BLaER1 treated with 17β-estradiol and CSF1 and Interleukin-3, amounts not matched to agents 10 nM and 100 nM (cell line): Measurements from ENCODE around the gene SPEG.
A peak's percentile ranks its signal among the peaks of the same experiment; 100 is the strongest.
"Not testable (repeated sequence)": the region's sequence is repeated elsewhere in the genome, so short reads cannot be mapped to it uniquely, and the experiment has no call there.

Experiments
- H3K27ac ChIP-seq, 11 experiments: shearing (Covaris generic); formaldehyde crosslinking; 2 replicates each; pipeline ENCODE4 v1.8.1; 2022
- H3K27me3 ChIP-seq, 11 experiments: shearing (Covaris generic); formaldehyde crosslinking; 2 replicates each; pipeline ENCODE4 v1.8.1; 2022
- H3K36me3 ChIP-seq, 11 experiments: shearing (Covaris generic); formaldehyde crosslinking; 2 replicates each; pipeline ENCODE4 v1.8.1; 2022
- H3K4me1 ChIP-seq, 10 experiments: shearing (Covaris generic); formaldehyde crosslinking; 2 replicates each; pipeline ENCODE4 v1.8.1; 2022
- H3K4me2 ChIP-seq, 11 experiments: shearing (Covaris generic); formaldehyde crosslinking; 2 replicates each; pipeline ENCODE4 v1.8.1; 2022
- H3K4me3 ChIP-seq, 10 experiments: shearing (Covaris generic); formaldehyde crosslinking; 2 replicates each; pipeline ENCODE4 v1.8.1; 2022
- H3K9ac ChIP-seq, 11 experiments: shearing (Covaris generic); formaldehyde crosslinking; 2 replicates each; pipeline ENCODE4 v1.8.1; 2022
- H3K9me3 ChIP-seq, 11 experiments: shearing (Covaris generic); formaldehyde crosslinking; replicated peaks in 1 of 11; 2 replicates each; pipeline ENCODE4 v1.8.1; 2022
- H4K20me1 ChIP-seq, 11 experiments: shearing (Covaris generic); formaldehyde crosslinking; 2 replicates each; pipeline ENCODE4 v1.8.1; 2022
- Cebpa-rat ChIP-seq, 11 experiments: shearing (Covaris generic); IDR thresholded peaks; 2 replicates each; pipeline ENCODE4 v1.8.1; 2022

SPEG gene

DNA sequence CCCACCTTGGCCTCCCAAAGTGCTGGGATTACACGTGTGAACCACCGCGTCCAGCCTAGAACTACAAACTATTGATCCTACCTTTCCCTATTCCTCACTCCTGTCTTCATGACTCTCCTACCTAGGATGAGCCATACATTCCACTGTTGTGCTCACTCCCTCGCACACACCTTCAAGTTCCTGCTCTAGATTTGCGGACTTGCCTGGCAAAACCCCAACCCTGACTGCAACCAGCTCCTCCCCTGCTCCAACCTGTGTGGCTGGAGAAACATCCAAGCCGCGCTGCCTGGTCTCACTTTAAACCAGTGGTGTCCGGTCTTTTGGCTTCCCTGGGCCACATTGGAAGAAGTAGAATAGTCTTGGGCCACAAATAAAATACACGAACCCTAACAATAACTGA lies 41.9 kb upstream of the SPEG start:
- TF ChIP-seq Cebpa-rat (IDR thresholded peaks at IDR 0.05): no peak

DNA sequence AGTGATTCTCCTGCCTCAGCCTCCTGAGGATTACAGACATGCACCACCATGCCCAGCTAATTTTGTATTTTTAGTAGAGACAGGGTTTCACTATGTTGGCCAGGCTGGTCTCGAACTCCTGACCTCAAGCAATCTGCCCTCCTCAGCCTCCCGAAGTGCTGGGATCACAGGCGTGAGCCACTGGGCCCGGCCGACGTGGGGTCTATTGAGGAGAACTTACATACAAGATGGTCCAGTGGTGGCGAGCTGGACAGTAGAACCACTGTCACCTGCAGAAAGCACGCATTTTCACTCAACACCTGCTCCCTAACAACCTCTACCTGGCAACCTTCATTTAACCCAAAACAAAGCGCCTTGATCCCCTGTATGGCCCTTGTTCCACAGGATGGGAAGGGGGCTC lies 39.6 kb upstream of the SPEG start:
- not testable (repeated sequence) for H3K9ac ChIP-seq, H3K4me2 ChIP-seq, H4K20me1 ChIP-seq, H3K36me3 ChIP-seq, H3K27ac ChIP-seq, H3K4me3 ChIP-seq, H3K27me3 ChIP-seq
- H3K4me1 ChIP-seq: peaks cover 32 to 40% (median 38%) of the 10 kb centered on the region in 10 experiments
- H3K9me3 ChIP-seq: peaks cover 0 to 14% (median 8%) of the 10 kb centered on the region in 11 experiments; a peak in 9 of 22 replicates

More for the DNA sequence above, 41.9 kb upstream of the SPEG start:
- Histone ChIP-seq H3K9ac (no peak overlapping the region), H3K9me3 (peaks cover 0 to 14% (median 8%) of the 10 kb centered on the region in 11 experiments; a peak in 9 of 22 replicates), H3K36me3 (no peaks in the 10 kb centered on the region), H3K4me3 (no peak overlapping the region), H3K4me1 (peaks cover 19 to 24% (median 22%) of the 10 kb centered on the region in 10 experiments), H3K27me3 (no peaks in the 10 kb centered on the region), H3K4me2 (no peak overlapping the region), H3K27ac (no peak overlapping the region), H4K20me1 (no peaks in the 10 kb centered on the region)

DNA sequence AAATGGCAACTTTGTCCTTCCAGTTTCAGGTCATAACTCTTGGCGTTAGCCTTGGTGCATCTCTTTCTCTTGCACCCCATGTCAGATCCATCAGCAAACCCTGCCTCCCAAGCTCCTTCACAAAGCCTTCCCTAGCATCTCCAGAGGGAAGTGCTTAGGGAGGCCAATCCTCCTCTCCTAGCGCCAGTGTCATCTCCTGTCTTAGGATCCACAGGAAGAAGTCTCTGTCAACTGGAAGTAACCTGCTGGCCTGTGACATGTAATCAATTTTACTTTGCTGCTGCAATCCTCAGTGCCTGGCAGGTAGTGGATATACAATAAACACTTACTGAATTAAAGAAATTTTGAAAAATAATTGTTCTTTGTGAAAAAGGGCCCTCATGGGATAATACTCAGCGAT lies 39.0 kb upstream of the SPEG start:
- H3K4me1 ChIP-seq: peaks cover 35 to 46% (median 43%) of the 10 kb centered on the region in 10 experiments
- peaks cover 0 to 11% (median 6%) of the 10 kb centered on the region in 11 experiments; a peak in 9 of 22 replicates for H3K9me3 ChIP-seq
- H3K36me3 ChIP-seq: no peaks in the 10 kb centered on the region
- no peak overlapping the region for H3K9ac ChIP-seq
- H3K4me3 ChIP-seq: no peak overlapping the region
- H3K27me3 ChIP-seq: no peaks in the 10 kb centered on the region
- H3K4me2 ChIP-seq: no peak overlapping the region
- H3K27ac ChIP-seq: peak overlapping the region in 2 of 11 experiments; percentile 73 to 75; a peak in 3 of 22 replicates
- TF ChIP-seq Cebpa-rat (IDR thresholded peaks at IDR 0.05): no peak
- H4K20me1 ChIP-seq: no peaks in the 10 kb centered on the region

DNA sequence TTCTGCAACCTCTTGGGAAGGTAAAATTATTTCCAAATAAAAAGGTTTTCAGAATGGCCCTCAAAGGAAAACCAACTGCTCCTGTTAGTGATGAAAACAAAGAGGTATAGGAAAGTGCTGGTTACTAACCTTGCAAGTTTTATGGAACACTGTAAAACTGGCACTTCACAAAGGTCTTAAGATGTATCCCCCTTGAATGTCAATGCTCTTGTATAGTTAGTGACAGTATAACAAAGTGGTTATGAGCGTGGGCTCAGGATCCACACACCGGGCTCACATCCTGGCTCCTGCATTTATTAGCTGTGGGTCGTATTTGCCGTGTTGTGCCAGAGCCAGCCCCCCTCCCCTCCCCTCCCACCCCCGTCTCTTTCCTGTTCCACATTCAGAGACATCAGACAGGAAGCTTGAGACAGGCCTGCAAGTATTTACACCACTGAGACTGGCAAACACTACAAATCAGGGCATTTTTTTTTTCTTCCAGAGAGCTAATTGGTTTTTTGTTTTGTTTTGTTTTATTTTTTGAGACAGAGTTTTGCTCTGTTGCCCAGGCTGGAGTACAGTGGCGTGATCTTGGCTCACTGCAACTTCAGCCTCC lies 37.7 kb upstream of the SPEG start:
- Histone ChIP-seq H4K20me1 (no peaks in the 10 kb centered on the region), H3K36me3 (no peaks in the 10 kb centered on the region), H3K4me3 (peak overlapping the region in 1 of 10 experiments; percentile 28; a peak in 1 of 20 replicates), H3K27me3 (no peaks in the 10 kb centered on the region), H3K27ac (peak overlapping the region; percentile 68 to 84 (median 82); a peak in 21 of 22 replicates), H3K4me2 (peak overlapping the region; percentile 68 to 81 (median 73)), H3K9me3 (peaks cover 0 to 5% (median 0%) of the 10 kb centered on the region in 11 experiments; a peak in 4 of 22 replicates), H3K4me1 (peaks cover 43 to 59% (median 48%) of the 10 kb centered on the region in 10 experiments), H3K9ac (peak overlapping the region; percentile 54 to 71 (median 64); a peak in 20 of 22 replicates)
- no peak for TF ChIP-seq Cebpa-rat (IDR thresholded peaks at IDR 0.05)

DNA sequence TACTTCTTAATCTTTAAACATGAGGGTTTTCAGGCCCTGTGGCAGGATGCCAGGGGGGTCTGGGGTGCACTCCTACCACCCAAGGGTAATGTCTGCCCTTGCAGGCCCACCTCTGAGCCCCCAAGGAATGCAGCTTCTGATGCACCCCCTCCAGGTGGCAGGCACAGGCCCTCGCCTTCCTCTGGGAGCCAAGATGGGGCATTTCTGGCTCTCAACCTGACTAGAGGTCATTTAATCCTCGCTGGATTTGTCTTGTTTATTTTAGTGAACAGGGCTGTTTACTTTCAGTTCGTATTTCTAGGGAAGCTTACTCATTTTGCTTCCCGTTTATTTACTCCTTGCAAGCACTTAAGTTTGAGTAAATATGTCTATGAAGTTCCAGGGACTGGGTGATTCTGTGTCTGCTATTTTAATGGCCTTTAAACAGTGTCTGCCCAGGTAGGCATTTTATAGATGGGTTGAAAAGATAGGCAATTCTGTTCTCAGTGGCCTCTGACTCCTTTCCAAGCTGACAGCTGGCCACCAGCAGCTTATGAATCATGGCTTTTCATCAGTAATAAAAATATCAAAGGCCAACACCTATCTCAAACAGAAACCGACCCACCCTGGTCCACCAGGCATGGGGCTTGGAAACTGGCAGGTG lies 35.8 kb upstream of the SPEG start:
- TF ChIP-seq Cebpa-rat (IDR thresholded peaks at IDR 0.05): no peak
- H3K9ac ChIP-seq: peak overlapping the region in 7 of 11 experiments; percentile 11 to 56 (median 28); a peak in 10 of 22 replicates
- peaks cover 43 to 62% (median 52%) of the 10 kb centered on the region in 10 experiments for H3K4me1 ChIP-seq
- H3K36me3 ChIP-seq: no peaks in the 10 kb centered on the region
- H3K27me3 ChIP-seq: no peaks in the 10 kb centered on the region
- no peak overlapping the region for H3K4me3 ChIP-seq
- peak overlapping the region; percentile 26 to 81 (median 73); a peak in 17 of 22 replicates for H3K4me2 ChIP-seq
- H3K27ac ChIP-seq: peak overlapping the region in 9 of 11 experiments; percentile 28 to 84 (median 82); a peak in 16 of 22 replicates
- H4K20me1 ChIP-seq: no peaks in the 10 kb centered on the region
- no peaks in the 10 kb centered on the region for H3K9me3 ChIP-seq

DNA sequence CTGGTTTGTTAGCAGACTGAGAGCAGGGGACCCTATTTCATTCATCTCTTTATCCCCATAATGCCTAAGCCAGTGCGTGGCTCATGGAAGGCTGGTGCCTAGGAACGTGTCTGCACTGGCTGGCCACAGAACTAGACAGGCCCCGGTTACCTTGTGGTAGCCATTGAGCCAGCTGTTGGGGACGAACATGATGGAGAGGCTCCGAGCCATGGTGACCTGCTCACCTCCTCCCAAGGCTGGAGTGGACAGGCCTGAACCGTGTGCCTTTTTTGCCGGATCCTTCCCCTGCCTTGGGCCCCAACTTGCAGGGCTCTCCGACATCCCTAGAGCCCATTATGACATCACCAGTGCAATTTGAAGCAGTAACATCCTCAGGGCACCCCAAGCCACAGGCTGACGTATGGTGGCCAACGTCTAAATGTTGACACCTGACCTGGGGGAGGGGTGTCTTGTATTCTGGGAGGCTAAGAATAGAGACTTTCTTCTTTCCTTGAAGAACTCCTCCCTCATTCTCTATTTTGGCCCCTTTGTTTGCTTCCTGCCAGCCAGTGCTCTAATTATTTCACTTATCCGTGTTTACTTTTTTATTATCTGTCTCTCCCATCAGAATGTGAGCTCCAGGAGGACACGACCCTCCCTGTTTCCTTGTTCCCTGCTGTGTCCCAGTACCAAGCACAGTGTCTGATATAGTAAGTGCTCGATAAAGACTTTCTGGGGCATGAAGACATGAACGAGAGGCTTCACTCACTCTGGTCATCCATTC lies 34.7 kb upstream of the SPEG start:
- Histone ChIP-seq H3K9me3 (no peaks in the 10 kb centered on the region), H3K9ac (peak overlapping the region in 2 of 11 experiments; percentile 0 to 7; a peak in 1 of 22 replicates), H3K36me3 (no peaks in the 10 kb centered on the region), H3K4me1 (peaks cover 43 to 62% (median 52%) of the 10 kb centered on the region in 10 experiments), H3K27me3 (no peaks in the 10 kb centered on the region), H4K20me1 (no peaks in the 10 kb centered on the region), H3K4me3 (no peak overlapping the region), H3K4me2 (peak overlapping the region; percentile 13 to 81 (median 47); a peak in 16 of 22 replicates), H3K27ac (peak overlapping the region in 2 of 11 experiments; percentile 26 to 82; a peak in 1 of 22 replicates)
- no peak for TF ChIP-seq Cebpa-rat (IDR thresholded peaks at IDR 0.05)

DNA sequence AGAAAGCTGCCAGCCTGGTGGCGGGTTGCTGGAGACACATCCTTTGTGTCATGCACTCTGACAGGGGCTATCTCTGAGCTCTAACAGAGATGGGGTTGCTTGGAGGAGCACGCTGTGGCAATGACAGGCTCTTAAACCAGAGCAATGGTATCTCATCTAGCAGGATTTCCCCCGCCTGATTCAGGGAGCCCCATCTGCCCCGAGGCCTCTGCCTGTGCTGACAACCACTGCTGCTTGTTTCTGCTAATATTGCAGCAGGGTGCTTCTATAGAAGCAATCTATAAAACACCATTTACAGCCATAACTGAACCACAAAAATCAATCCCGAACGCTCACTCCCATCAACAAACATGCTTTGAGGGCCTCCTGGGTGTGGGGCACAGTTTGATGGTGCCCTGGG lies 34.1 kb upstream of the SPEG start:
- Histone ChIP-seq H3K4me3 (no peak overlapping the region), H4K20me1 (no peaks in the 10 kb centered on the region), H3K27ac (peak overlapping the region in 1 of 11 experiments; percentile 16; a peak in 1 of 22 replicates), H3K4me1 (peaks cover 43 to 62% (median 52%) of the 10 kb centered on the region in 10 experiments), H3K36me3 (no peaks in the 10 kb centered on the region), H3K9me3 (no peaks in the 10 kb centered on the region), H3K27me3 (no peaks in the 10 kb centered on the region), H3K4me2 (peak overlapping the region in 10 of 11 experiments; percentile 19 to 81 (median 46); a peak in 13 of 22 replicates), H3K9ac (peak overlapping the region in 1 of 11 experiments; percentile 7; a peak in 1 of 22 replicates)
- no peak for TF ChIP-seq Cebpa-rat (IDR thresholded peaks at IDR 0.05)

DNA sequence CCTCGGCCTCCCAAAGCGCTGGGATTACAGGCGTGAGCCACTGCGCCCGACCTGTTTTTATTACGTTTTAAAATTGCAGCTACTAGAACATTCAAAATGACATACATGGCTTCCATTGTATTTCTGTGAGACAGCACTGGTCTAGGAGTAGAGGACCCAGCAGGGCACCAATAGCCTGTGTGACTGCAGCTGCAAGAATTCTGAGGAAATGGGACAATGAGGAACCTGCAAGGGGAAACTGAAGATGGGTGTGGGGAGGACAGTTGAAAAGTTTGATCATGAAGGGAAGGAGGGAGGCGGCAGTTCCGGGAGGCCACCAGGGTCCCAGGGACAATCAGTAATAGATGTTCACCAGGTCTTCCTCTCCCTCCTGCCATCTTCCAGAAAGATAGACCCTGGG lies 33.0 kb upstream of the SPEG start:
- H3K4me1 ChIP-seq: peaks cover 41 to 58% (median 46%) of the 10 kb centered on the region in 10 experiments
- no peaks in the 10 kb centered on the region for H3K27me3 ChIP-seq
- no peak overlapping the region for H3K9ac ChIP-seq
- H3K4me3 ChIP-seq: no peak overlapping the region
- H3K27ac ChIP-seq: no peak overlapping the region
- no peaks in the 10 kb centered on the region for H3K36me3 ChIP-seq
- no peaks in the 10 kb centered on the region for H4K20me1 ChIP-seq
- H3K9me3 ChIP-seq: no peaks in the 10 kb centered on the region
- no peak for TF ChIP-seq Cebpa-rat (IDR thresholded peaks at IDR 0.05)
- H3K4me2 ChIP-seq: peak overlapping the region in 4 of 11 experiments; percentile 38 to 63 (median 40); a peak in 8 of 22 replicates
